ENCODE measurements around the gene MCOLN2. TPM values are rescaled to one million over a fixed set of nuclear protein-coding genes. Genes with fewer than 3 reads are reported as not detected.

MCOLN2 gene
- total RNA-seq, 1 donor from 2014 or later, result 1.6 TPM

- H2AFZ ChIP-seq (ENCODE audit: low read depth, low read length), result no peak overlapping the region
- FAIRE-seq (no peak), DNase-seq (ENCODE audit: low read depth) (no peak)
- no peak overlapping the region for H3K4me3 ChIP-seq (ENCODE audit: insufficient read depth, low read depth, low read length)
- peaks cover 2% of the 10 kb centered on the region for H3K9me3 Mint-ChIP-seq (ENCODE audit: unreplicated experiment)
- no peaks in the 10 kb centered on the region for H3K9me3 ChIP-seq (ENCODE audit: insufficient read depth, low read depth, low read length)
- H3K36me3 Mint-ChIP-seq (ENCODE audit: low read depth, unreplicated experiment), result peaks cover 5% of the 10 kb centered on the region
- H3K4me3 Mint-ChIP-seq (ENCODE audit: unreplicated experiment), result no peak overlapping the region
- H3K4me2 ChIP-seq (ENCODE audit: low read length), result no peak overlapping the region
- no peak overlapping the region for H3K27ac Mint-ChIP-seq (ENCODE audit: unreplicated experiment)
- no peaks in the 10 kb centered on the region for H4K20me1 ChIP-seq (ENCODE audit: insufficient read depth, low read length)
- H3K79me2 ChIP-seq (ENCODE audit: insufficient read depth, low read length), result no peaks in the 10 kb centered on the region
- no peak for TF ChIP-seq EZH2 (IDR thresholded peaks at IDR 0.05; ENCODE audit: insufficient read depth, low read length)
- TF ChIP-seq CTCF (IDR thresholded peaks at IDR 0.05; ENCODE audit: insufficient read depth, low read depth, low read length), result no peak
- H3K27me3 ChIP-seq (ENCODE audit: insufficient read depth, low read length), result peaks cover 41% of the 10 kb centered on the region
- no peak overlapping the region for H3K27ac ChIP-seq (ENCODE audit: low read depth, low read length)
- no peak overlapping the region for H3K9ac ChIP-seq (ENCODE audit: low read length)
- H3K4me1 ChIP-seq (ENCODE audit: insufficient read depth, low read length), result peaks cover 6% of the 10 kb centered on the region
- no peaks in the 10 kb centered on the region for H3K36me3 ChIP-seq (ENCODE audit: insufficient read depth, low read length)
- peaks cover 3% of the 10 kb centered on the region for H3K4me1 Mint-ChIP-seq (ENCODE audit: low read depth, unreplicated experiment)
- H3K27me3 Mint-ChIP-seq (ENCODE audit: low read depth, unreplicated experiment), result peaks cover 42% of the 10 kb centered on the region
These were observed 100.6 kb downstream of the MCOLN2 start for GRCh38 chr1:84896279-84896678.

- Histone ChIP-seq H3K79me2 (ENCODE audit: insufficient read depth, low read length) (no peaks in the 10 kb centered on the region), H3K4me1 (ENCODE audit: insufficient read depth, low read length) (peaks cover 6% of the 10 kb centered on the region), H3K9ac (ENCODE audit: low read length) (no peak within 1 kb of the TSS), H3K36me3 (ENCODE audit: insufficient read depth, low read length) (no peaks in the 10 kb centered on the region), H2AFZ (ENCODE audit: low read depth, low read length) (peak within 1 kb of the TSS; percentile 81), H3K27me3 (ENCODE audit: insufficient read depth, low read length) (peaks cover 42% of the 10 kb centered on the region), H4K20me1 (ENCODE audit: insufficient read depth, low read length) (no peaks in the 10 kb centered on the region), H3K27ac (ENCODE audit: low read depth, low read length) (no peak within 1 kb of the TSS), H3K9me3 (ENCODE audit: insufficient read depth, low read depth, low read length) (no peaks in the 10 kb centered on the region), H3K4me3 (ENCODE audit: insufficient read depth, low read depth, low read length) (peak within 1 kb of the TSS; percentile 46), H3K4me2 (ENCODE audit: low read length) (peak within 1 kb of the TSS; percentile 86)
- DNase-seq (ENCODE audit: low read depth) (no peak), FAIRE-seq (no peak)
- TF ChIP-seq CTCF (IDR thresholded peaks at IDR 0.05; ENCODE audit: insufficient read depth, low read depth, low read length) (no peak), EZH2 (IDR thresholded peaks at IDR 0.05; ENCODE audit: insufficient read depth, low read length) (peak; percentile 86)
- Mint-ChIP-seq H3K9me3 (ENCODE audit: unreplicated experiment) (peaks cover 2% of the 10 kb centered on the region), H3K27ac (ENCODE audit: unreplicated experiment) (no peak within 1 kb of the TSS), H3K27me3 (ENCODE audit: low read depth, unreplicated experiment) (peaks cover 55% of the 10 kb centered on the region), H3K36me3 (ENCODE audit: low read depth, unreplicated experiment) (peaks cover 5% of the 10 kb centered on the region), H3K4me1 (ENCODE audit: low read depth, unreplicated experiment) (peaks cover 3% of the 10 kb centered on the region), H3K4me3 (ENCODE audit: unreplicated experiment) (peak within 1 kb of the TSS; percentile 78)
These were observed 104.0 kb downstream of the MCOLN2 start, which contains the start of gene LPAR3 for GRCh38 chr1:84892705-84893618. LPAR3 (minus strand) TSS chr1:84893206; CDS start chr1:84866120, 27,086 bp downstream.

DNA sequence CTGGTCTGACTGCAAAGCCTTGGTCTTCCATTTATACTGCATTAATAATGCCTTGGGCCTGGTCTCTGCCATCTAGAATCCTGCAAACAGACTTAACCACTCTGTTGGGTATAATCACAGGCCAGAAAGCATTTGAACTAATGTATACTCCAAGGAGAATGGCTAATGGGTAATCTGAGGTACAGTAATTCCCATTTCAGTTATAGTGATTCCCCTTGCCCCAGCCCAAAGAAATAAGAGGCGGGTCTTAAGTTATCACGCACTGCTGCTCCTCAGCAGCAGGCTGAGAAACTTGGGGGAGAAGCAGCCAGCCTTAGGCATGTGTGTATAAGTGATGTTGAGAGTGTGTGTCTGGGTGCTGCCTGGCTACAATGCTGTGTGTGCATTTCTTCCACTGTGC lies 106.3 kb downstream of the MCOLN2 start:
- H3K4me3 ChIP-seq (ENCODE audit: insufficient read depth, low read depth, low read length), result no peak overlapping the region
- H4K20me1 ChIP-seq (ENCODE audit: insufficient read depth, low read length), result no peaks in the 10 kb centered on the region
- FAIRE-seq (no peak), DNase-seq (ENCODE audit: low read depth) (no peak)
- Mint-ChIP-seq H3K9me3 (ENCODE audit: unreplicated experiment) (peaks cover 2% of the 10 kb centered on the region), H3K27me3 (ENCODE audit: low read depth, unreplicated experiment) (peaks cover 46% of the 10 kb centered on the region), H3K4me3 (ENCODE audit: unreplicated experiment) (no peak overlapping the region), H3K36me3 (ENCODE audit: low read depth, unreplicated experiment) (peaks cover 5% of the 10 kb centered on the region), H3K4me1 (ENCODE audit: low read depth, unreplicated experiment) (peaks cover 3% of the 10 kb centered on the region), H3K27ac (ENCODE audit: unreplicated experiment) (no peak overlapping the region)
- no peak overlapping the region for H3K9ac ChIP-seq (ENCODE audit: low read length)
- H3K36me3 ChIP-seq (ENCODE audit: insufficient read depth, low read length), result no peaks in the 10 kb centered on the region
- H3K4me1 ChIP-seq (ENCODE audit: insufficient read depth, low read length), result peaks cover 6% of the 10 kb centered on the region
- no peak overlapping the region for H3K4me2 ChIP-seq (ENCODE audit: low read length)
- no peaks in the 10 kb centered on the region for H3K9me3 ChIP-seq (ENCODE audit: insufficient read depth, low read depth, low read length)
- peaks cover 34% of the 10 kb centered on the region for H3K27me3 ChIP-seq (ENCODE audit: insufficient read depth, low read length)
- no peaks in the 10 kb centered on the region for H3K79me2 ChIP-seq (ENCODE audit: insufficient read depth, low read length)
- H2AFZ ChIP-seq (ENCODE audit: low read depth, low read length), result no peak overlapping the region
- no peak overlapping the region for H3K27ac ChIP-seq (ENCODE audit: low read depth, low read length)
- no peak for TF ChIP-seq EZH2 (IDR thresholded peaks at IDR 0.05; ENCODE audit: insufficient read depth, low read length)

All from astrocyte (in vitro differentiated cells and primary cell).